Inferior parietal cortex (tissue), 1 donor: Measurements from ENCODE around the gene FAM111A.
"Not testable (repeated sequence)": the region's sequence is repeated elsewhere in the genome, so short reads cannot be mapped to it uniquely, and the experiment has no call there.

Experiments
- DNase-seq: peaks from one replicate; pipeline ENCODE4 v3.0.0-alpha.2; 2016; ENCODE audit errors: extremely low spot score

Gene FAM111A, protein sequence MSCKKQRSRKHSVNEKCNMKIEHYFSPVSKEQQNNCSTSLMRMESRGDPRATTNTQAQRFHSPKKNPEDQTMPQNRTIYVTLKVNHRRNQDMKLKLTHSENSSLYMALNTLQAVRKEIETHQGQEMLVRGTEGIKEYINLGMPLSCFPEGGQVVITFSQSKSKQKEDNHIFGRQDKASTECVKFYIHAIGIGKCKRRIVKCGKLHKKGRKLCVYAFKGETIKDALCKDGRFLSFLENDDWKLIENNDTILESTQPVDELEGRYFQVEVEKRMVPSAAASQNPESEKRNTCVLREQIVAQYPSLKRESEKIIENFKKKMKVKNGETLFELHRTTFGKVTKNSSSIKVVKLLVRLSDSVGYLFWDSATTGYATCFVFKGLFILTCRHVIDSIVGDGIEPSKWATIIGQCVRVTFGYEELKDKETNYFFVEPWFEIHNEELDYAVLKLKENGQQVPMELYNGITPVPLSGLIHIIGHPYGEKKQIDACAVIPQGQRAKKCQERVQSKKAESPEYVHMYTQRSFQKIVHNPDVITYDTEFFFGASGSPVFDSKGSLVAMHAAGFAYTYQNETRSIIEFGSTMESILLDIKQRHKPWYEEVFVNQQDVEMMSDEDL

DNA sequence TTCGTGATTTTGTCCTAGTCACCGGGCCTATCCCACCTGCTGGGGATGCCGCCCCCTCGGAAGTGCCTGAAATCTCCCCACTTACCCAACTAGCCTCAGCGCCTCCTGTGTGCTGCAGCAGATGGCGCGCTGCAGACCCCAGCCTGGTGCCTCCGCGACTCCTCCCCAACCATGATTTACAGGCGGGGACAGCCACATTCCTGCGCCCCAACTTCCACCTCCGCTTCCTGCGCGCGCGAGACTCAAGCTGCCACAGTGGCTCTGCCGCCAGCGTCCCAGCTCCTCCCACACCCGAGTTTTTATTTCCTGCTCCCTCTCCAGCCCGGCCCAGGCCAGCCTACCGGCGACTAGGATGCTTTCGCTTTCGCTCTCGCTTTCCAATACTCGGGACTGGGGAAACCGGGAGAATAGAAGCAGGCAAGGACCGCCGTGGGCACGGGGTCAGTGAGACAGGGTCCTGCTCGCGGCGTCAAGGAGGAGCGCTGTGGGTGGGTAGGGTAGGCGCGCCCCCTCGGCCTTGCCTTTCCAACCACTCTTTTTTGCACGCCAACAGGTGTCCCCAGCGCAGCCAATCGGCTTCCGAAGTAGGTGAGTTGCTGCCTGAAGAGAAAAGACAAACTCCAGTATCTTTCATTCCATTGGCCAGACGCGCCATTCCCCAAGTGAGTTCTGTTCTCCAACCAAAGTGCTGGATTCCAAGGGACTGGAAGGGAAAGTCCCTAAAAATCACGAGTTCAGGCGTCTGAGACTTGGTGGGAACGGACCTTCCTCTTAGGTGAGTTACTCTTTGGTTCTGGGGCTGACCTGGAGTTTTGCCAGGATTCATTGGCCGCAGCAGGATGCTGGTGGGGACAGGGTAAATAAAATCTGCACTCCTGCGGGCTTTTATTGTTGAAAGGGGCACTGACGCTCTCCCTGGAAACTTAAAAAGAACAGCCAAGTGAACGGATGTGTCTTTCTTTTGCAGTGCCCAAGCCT is at the start of gene FAM111A:
TSS of gene FAM111A (plus strand) at position 327 of the 978 bp plus-strand sequence. CDS start 6,017 bp downstream, outside the sequence.
- DNase-seq, result peak; percentile 59

DNA sequence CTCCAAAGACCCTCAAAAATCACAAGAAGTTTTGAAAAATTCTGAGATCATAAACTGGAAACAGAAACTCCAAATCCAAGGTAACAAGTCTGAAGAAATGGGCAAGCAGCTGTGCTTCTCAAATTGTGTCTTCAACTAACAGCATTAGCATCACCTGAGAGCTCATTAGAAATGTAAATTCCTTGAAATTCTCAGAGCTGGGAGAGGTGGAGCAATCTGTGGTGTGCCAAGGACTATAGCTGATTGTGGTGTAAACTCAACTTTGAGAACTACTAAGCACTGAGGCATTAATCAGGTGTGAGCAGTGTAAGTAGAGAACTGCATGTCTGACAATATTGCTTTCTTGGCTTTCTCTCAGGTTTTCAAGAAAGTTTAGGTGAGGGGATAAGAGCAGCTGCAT is 49.1 kb upstream of the FAM111A start:
- DNase-seq, result not testable (repeated sequence)

DNA sequence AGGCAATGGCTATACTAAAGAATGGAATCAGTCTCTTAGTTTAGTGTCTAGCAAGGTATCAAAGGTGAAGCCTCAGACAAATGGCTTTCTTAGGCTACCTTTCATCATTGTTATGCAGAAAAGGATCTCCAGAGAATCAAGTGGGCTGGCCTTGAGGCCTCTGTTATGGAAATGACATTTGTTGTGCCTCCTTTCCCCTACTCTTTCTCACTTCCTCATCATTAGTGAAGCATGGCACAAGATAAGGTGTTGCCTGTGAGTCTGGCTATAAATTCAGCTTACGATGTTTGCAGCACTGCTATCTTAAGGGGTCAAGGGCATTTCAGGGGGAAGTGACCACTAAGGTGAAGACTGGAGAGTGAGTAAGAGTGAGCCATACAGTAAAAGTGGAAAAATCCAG is 47.4 kb upstream of the FAM111A start:
- not testable (repeated sequence) for DNase-seq

DNA sequence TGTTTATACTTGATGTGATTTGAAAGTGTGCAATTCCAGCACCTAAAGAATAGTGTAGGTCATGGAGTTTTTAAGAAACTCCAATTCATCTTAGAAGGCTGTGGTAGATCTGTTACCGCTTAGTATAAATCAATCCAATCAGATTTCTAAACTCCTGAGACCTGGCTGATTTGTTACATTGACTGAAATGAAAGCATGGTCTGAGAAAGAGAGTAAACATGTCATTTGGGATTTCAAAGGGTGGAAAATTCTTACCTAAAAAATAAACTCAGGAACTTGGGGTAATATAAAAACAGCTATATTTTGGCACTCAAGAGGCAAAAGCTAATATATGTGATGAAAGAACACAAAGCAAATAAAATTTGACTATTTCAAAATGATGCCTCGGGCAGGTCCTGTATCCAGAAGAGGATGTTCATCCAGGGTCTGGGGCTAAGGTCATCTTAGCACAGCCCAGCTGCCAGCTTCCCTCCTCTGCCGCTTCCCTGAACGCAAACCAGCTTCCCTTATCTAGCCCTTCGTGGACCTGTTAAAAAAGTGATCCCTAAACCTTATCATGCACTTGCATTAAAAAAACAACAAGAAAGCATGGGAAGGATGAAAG is 46.6 kb upstream of the FAM111A start:
- DNase-seq, result not testable (repeated sequence)

DNA sequence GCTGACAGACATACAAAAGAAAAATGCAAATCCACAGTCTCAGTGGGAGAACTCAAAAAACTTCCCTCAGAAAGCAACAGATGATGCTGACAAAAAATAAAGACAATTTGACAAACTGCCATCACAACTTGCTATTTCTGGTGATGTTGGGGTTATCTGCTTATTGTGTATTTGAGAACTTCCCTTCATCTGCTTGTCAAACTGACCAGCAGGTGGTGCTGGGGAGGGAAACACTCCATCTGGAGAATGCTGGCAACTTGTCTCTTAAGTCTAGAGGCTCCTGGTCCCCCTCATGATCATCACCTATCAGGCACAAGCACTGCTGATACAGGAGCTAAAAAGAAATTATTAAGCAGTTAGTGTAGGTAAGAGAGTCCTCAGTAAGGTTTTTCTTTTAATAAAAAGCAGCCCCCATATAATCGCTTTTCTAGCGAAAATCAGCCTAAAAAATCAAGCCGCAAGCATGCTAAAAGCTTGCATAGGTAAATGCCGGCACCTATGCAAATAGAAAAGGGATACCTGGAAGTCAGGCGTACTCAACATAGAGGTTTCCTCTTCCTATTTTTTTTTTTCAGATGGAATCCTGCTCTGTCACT is 45.4 kb upstream of the FAM111A start:
- DNase-seq, result peak; percentile 64

DNA sequence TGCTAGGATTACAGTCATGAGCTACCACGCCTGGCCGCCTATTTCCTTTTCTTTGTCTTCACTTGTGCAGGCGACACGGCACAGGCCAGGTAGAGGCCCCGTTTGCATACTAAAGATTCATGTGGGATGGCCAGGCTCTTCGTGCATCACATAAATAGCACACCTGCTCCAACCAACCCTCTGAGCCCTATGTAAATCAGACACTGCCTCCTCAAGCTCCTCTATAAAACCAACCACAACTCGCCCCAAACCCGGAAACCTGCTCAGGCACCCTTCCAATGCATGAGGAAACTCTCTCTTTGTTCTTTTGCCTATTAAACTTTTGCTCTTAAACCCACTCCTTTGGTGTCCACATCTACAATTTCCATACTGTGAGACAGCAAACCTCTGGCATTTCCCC is 44.7 kb upstream of the FAM111A start:
- not testable (repeated sequence) for DNase-seq

DNA sequence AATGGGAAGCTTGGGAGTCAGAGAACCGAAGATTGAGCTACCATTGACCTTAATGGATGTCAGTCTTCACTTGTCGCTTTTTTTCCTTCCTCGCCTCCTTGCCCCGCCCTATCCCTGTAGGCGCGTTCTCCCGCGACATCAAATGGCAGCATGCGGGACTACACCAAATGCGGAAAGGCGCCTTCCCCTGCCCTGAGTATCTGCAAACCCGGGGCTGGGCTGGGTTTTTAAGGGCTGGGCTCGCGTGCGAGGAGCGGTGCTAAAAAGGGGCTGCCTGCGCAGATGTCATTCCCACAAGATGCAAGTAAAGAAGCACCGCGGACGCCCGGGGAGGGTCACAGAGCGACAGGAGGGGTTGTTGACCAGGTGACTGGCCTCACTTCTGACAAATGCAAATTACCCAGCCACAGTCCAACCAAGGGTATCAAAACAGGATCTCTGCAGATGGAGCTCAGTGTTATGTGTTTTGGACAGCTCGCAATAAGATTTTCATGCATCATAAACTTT is 40.3 kb upstream of the FAM111A start:
- DNase-seq, result peak; percentile 29

DNA sequence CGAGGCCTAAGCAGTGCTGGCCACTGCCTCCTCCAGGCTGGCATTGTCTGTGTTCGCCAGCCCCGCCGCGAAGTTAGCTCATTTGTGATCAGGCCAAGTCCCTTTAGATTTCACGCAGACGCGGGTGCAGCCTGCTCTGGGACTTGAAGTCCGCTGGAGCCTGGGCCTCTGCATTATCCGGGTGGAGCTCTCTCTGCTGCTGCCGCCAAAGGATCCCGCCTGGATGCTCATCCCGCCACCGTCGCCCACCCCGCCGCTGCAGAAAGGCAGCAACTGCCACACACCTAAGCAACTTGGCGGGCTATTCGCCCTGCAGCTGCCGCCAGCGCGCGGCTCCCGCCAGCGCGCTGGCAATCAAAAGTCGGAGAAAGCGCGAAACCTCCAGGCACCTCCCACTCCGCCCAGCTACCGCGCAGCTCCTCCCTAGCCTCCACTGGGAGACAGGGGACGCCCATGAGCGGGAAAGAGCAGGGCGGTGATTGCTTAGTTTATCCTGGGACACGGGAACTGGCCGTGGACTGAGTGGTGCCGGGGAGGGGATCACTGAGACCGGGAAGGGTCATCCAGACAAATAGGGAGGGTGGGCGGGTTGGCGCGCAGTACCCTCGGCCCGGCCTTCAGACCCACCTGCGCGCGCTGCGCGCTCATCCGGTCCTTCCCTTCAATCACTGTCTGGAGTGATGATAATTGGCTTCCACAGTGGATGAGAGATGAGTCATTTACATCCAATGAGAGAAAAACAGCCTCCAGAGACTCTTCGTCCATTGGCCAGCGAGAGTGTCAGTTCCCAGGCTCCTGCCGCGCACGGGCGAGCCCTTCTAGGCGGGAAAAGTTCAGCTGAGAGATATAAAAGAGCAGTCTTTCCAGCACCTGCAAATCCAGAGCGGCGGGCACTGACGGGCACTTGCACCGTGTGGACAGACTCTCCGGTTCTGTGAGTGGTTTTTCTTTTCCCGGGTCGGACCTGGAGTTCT is 36.0 kb upstream of the FAM111A start, which contains the start of gene FAM111B:
TSS of gene FAM111B (plus strand) at position 875 of the 974 bp plus-strand sequence. CDS start 2,389 bp downstream, outside the sequence.
- peak; percentile 83 for DNase-seq

DNA sequence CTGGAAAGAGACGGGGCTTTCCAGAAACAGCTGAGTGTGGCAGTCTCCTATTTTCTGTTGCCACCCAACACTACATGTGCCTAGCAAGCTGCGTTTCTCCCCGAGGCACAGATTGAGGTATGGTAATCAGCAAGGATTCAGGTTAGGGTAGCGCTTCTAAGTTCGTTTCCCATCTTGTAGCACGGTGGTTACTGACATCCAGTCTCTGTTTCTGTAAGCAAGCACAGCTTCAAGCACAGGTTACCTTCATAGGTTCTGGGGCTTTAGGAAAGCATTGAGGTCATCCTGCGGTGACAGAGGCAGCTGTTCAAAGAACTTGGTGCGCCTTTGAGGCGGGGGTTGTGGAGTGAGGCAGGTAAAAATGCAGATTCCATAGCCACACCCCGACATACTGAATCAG is 34.9 kb upstream of the FAM111A start:
- not testable (repeated sequence) for DNase-seq

DNA sequence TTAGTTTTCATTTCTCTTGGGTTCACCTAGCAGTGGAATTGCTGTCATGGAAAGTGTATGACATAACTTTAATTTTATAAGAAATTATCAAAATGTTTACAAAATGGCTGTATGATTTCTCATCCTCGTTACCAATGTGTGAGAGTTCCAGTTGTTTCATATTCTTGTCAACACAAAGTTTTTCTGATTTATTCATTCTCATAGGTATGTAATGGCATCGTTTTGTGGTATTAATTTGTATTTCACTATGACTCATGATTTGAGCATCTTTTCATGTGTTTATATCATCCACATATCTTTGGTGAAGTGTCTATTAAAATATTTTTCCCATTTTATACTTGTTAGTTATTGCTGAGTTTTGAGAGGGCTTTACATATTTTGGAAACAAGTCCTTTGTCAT is 30.2 kb upstream of the FAM111A start:
- no peak for DNase-seq

DNA sequence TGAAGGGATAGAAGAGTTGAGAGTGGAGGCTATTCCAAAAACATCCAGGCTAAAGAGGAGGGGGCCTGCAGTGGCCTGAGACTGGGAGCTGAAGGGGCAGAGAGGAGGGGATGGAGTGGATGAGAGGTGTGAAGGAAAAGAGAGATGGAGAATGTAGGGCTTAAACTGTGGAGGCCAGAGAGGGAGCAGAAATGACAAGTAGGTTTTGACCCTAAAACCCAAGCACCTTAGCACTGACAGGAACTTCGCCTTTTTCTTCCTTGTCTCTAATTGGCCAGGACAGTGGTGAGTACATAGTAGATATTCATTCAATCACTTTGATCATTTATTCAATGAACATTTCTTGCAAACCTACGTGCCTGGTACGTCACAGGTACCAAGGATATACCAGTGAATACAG is 28.3 kb upstream of the FAM111A start:
- DNase-seq, result no peak

DNA sequence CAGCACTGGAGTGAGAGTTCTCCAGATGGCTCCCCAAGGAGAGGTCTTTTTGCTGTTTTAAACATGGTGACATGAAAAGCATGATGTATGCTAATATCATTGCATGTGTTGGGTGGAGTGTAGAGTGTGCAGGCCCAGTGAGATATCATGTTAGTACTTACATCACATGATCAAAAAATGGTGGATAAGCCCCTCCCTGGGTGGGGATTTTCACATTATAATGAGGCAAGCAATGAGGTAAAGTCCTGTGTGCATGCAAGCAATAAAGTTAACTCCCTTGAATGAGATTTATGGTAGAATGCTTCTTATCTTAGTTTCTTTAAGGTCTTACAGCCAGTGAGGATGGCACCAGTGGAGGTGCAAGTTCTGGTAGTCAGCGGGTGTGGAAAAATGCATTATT is 27.1 kb upstream of the FAM111A start:
- DNase-seq, result no peak

DNA sequence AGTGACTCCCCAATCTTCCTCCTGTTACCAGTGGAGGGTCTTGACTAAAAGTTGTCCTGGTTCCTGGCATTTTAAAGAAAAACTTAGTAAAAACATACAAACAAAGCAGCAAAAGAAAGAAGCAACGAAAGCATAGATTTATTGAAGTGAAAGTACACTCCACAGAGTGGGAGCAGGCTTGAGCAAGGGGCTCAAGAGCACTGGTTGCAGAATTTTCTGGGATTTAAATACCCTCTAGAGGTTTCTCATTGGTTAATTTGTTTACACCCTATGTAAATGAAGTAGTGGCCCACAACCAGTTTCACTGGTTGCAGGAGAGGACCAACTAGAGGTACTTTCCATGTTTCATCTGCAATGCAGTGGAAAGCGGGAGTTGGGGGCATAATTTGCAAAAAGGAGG is 24.9 kb upstream of the FAM111A start:
- no peak for DNase-seq

DNA sequence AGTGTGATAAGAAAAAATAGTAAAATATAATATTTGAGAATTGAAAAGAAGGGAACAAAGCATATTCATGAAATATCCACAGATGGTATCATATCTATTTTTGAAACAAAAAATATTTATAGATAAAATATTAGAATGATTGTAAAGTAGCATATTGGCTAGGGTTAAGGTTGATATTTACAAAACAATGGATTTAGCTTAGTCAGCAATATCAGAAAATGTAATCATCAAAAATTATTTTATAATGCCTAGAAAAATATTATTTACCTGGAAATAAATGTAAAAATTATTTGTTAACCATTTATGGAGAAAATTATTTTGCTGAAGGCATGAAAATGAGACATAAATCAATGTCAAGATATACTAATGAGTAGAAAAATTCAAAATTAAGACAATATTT is 22.8 kb upstream of the FAM111A start:
- no peak for DNase-seq

DNA sequence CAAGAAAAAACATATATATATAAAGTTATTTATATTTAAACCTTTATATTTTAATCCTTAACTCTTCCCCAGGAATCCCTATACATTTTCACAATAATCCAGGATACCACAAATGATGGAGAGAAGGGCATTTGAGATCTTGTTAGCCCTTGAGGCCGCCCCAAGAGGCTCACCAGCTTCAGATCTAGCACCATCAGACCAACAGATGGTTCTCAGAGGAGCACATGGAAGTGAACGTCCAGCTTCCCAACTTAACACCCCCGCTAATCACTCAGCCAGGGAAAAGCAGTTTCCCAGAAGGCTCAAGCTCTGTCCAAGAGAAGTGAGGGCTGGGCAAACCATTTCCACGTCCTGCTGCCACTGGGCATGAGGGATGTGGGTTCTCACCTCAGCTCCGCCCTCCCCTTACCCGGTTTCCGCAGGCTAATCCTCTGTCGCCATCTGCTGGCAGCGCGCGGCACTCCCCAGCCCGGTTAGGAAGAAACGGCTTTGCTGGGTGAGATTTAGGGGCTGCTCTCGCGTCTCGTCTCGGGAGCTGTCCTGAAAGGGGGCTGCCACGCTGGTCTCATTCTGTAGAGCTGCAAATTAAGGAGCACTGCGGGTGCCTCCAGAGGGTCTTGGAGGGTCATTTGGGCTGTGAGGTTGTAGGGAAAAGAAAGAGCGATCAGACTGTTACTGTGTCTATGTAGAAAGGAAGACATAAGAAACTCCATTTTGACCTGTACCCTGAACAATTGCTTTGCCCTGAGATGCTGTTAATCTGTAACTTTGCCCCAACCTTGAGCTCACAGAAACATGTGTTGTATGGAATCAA is 6.8 kb upstream of the FAM111A start:
- DNase-seq, result peak; percentile 83

DNA sequence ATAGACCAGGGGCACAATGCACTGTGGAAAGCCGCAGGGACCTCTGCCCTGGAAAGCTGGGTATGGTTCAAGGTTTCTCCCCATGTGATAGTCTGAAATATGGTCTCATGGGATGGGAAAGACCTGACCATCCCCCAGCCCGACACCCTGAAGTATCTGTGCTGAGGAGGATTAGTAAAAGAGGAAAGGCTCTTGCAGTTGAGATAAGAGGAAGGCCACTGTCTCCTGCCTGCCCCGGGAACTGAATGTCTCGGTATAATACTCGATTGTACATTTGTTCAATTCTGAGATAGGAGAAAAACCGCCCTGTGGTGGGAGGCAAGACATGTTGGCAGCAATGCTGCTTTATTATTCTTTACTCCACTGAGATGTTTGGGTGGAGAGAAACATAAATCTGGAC is 6.1 kb upstream of the FAM111A start:
- DNase-seq, result not testable (repeated sequence)

DNA sequence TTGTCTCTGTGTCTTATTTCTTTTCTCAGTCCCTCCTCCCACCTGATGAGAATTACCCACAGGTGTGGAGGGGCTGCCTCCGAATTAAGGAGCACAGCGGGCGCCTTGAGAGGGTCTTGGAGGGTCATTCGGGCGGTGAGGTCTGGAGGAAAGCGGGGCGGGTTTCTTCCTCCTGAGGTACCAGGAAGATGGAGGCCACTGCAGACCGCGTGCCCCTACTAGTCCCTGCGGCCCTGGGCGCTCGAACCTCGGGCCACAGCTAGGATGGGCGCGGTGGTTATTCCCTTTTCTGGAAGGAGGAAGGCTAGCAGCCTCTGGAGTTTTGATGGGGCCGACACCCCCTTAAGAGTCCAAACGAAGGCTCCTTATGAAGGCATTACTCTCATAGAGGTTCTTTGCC is 5.5 kb upstream of the FAM111A start:
- no peak for DNase-seq

DNA sequence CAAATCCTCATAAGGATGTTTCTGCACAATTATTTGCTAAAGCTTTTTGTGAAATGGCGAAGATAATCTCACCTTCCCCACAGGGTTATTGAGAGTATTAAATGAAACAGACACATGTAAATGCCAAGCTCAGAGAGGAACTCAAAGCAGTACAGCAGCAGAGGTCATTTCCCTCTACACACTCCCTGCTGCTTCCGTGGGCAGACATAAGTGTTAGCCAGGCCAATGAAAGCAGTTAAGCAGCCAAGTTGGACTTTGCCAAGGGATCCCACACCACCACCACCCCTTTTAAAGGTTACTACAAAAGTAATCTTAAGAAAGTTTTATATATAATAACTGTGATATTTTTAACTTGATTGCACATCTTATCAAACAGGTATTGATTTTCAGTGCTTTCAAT is 4.0 kb upstream of the FAM111A start:
- DNase-seq, result no peak

DNA sequence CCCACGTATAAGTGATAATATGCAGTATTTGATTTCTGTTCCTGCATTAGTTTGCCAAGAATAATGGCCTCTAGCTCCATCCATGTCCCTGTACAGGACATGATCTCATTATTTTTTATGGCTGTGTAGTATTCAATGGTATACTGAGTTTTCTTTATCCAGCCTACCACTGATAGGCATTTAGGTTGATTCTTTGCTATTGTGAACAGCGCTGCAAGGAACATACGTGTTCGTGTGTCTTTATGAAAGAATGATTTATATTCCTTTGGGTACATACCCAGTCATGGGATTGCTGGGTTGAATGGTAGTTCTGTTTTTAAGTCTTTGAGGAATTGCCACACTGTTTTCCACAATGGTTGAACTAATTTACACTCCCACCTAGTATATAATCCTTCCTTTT is 1.5 kb upstream of the FAM111A start:
- DNase-seq, result no peak
